Measurements from ENCODE around the gene RAPGEF1. TPM values are rescaled to one million over a fixed set of nuclear protein-coding genes. Genes with fewer than 3 reads are reported as not detected.

The RAPGEF1 gene
- total RNA-seq, 1 experiment from 2014 or later = 55.6 TPM

DNA sequence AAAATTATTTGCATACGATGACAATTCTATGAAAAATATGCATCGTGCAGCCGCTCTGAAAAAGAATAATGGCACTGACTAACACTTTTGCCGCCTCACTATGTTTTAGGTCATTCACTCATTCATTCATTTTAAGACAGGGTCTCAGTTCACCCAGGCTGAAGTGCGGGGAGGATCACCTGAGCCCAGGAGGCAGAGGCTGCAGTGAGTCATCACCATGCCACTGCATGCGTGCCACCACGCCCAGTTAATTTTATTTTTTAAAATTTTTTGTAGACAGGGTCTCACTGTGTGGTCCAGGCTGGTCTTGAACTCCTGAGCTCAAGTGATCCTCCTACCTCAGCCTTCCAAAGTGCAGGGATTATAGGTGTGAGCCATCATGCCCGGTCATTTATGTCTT, 37.0 kb downstream of the RAPGEF1 start:
- Mint-ChIP-seq H3K4me1 (peaks cover 69 to 80% of the 10 kb centered on the region in 2 experiments), H3K4me3 (no peak overlapping the region), H3K9me3 (no peaks in the 10 kb centered on the region; a peak in 1 of 5 replicates), H3K36me3 (ENCODE audit: insufficient read depth in 1 of 3, low read depth in 3 of 3) (no peaks in the 10 kb centered on the region; a peak in 1 of 7 replicates), H3K27me3 (ENCODE audit: low read depth) (no peaks in the 10 kb centered on the region), H3K27ac (no peak overlapping the region)
- no peaks in the 10 kb centered on the region for H3K27me3 ChIP-seq (ENCODE audit: insufficient read depth, low read length)
- H3K23me2 ChIP-seq (ENCODE audit: insufficient read length, low read depth, low read length, poor library complexity, severe bottlenecking) = no peaks in the 10 kb centered on the region
- H2AK5ac ChIP-seq (ENCODE audit: insufficient read length, low read length) = no peak overlapping the region
- no peak overlapping the region for H2BK12ac ChIP-seq (ENCODE audit: insufficient read length, low read depth, low read length)
- H4K20me1 ChIP-seq (ENCODE audit: control insufficient read depth, insufficient read depth, insufficient read length) = no peaks in the 10 kb centered on the region
- WGBS (ENCODE audit: extremely low coverage, insufficient read length, low lambda C conversion rate) = no CpG with 5 or more reads among the region's 8 CpGs
- peaks cover 12% of the 10 kb centered on the region; the same call in 1 of the 2 replicates for H3K79me2 ChIP-seq (ENCODE audit: insufficient read depth, low read length)
- no peak overlapping the region for H3K4ac ChIP-seq (ENCODE audit: low read depth, low read length)
- no peak overlapping the region for H3K23ac ChIP-seq (ENCODE audit: insufficient read length, low read depth, low read length)
- no peak for DNase-seq
- H4K5ac ChIP-seq (ENCODE audit: insufficient read length, low read depth, low read length) = no peak overlapping the region
- H3K4me1 ChIP-seq (ENCODE audit: insufficient read depth, low read length) = peaks cover 8% of the 10 kb centered on the region; the same call in 1 of the 2 replicates
- TF ChIP-seq, protein P1, sequence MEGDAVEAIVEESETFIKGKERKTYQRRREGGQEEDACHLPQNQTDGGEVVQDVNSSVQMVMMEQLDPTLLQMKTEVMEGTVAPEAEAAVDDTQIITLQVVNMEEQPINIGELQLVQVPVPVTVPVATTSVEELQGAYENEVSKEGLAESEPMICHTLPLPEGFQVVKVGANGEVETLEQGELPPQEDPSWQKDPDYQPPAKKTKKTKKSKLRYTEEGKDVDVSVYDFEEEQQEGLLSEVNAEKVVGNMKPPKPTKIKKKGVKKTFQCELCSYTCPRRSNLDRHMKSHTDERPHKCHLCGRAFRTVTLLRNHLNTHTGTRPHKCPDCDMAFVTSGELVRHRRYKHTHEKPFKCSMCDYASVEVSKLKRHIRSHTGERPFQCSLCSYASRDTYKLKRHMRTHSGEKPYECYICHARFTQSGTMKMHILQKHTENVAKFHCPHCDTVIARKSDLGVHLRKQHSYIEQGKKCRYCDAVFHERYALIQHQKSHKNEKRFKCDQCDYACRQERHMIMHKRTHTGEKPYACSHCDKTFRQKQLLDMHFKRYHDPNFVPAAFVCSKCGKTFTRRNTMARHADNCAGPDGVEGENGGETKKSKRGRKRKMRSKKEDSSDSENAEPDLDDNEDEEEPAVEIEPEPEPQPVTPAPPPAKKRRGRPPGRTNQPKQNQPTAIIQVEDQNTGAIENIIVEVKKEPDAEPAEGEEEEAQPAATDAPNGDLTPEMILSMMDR (conservative IDR thresholded peaks at IDR 0.05) = no peak
- H3K18ac ChIP-seq (ENCODE audit: insufficient read length, low read depth, low read length) = no peak overlapping the region
- H3K9me3 ChIP-seq (ENCODE audit: control insufficient read depth, low read depth, low read length) = no peaks in the 10 kb centered on the region
- H3K56ac ChIP-seq (ENCODE audit: insufficient read length, low read depth, low read length) = no peak overlapping the region
- H3K79me1 ChIP-seq (ENCODE audit: insufficient read depth, low read depth, low read length, poor library complexity, severe bottlenecking) = no peaks in the 10 kb centered on the region
- H3K9ac ChIP-seq (ENCODE audit: extremely low read depth, insufficient read length, low read length) = no peak overlapping the region
- no peak overlapping the region for H2AFZ ChIP-seq (ENCODE audit: low read length)
- peak overlapping the region; percentile 81 for H3K27ac ChIP-seq (ENCODE audit: insufficient read length, low read depth, low read length)
- H2BK120ac ChIP-seq (ENCODE audit: low read depth, low read length, poor library complexity, severe bottlenecking) = no peak overlapping the region
- no peak overlapping the region for H3K4me2 ChIP-seq (ENCODE audit: insufficient read depth, insufficient read length, low read length)
- H2BK20ac ChIP-seq (ENCODE audit: low read depth, low read length, poor library complexity, severe bottlenecking) = no peak overlapping the region
- H2BK5ac ChIP-seq (ENCODE audit: insufficient read length, low read length) = no peak overlapping the region
- H4K91ac ChIP-seq (ENCODE audit: insufficient read length, low read depth, low read length) = no peak overlapping the region
- H4K8ac ChIP-seq (replicated peaks; ENCODE audit: insufficient read length, low read depth, low read length) = no peak overlapping the region
- no peak overlapping the region for H3T11ph ChIP-seq (ENCODE audit: low read length)
- no peak overlapping the region for H3K14ac ChIP-seq (ENCODE audit: insufficient read depth, low read length)
- no peak overlapping the region for H2BK15ac ChIP-seq (ENCODE audit: low read depth, low read length)

All from H9 (cell line).